Kidney epithelial cell (primary cell): ENCODE data around the gene RPL7L1. TPM values are rescaled to one million over a fixed set of nuclear protein-coding genes. Genes with fewer than 3 reads are reported as not detected.

Experiments used
- DNase-seq: peaks from one replicate; pipeline ENCODE4 v3.0.0-alpha.2; 2010; ENCODE audit warnings: low read depth
- H3K27me3 ChIP-seq: 2 replicates; pipeline ENCODE4 v1.6.0; 2011; ENCODE audit warnings: low read length; ENCODE audit not compliant: control insufficient read depth, insufficient read depth
- H3K36me3 ChIP-seq: 2 replicates; pipeline ENCODE4 v1.5.1; 2011; ENCODE audit warnings: low read length; ENCODE audit not compliant: control insufficient read depth, insufficient read depth
- H3K4me3 ChIP-seq: 2 replicates; pipeline ENCODE4 v1.5.1; 2011; ENCODE audit warnings: low read depth, mild to moderate bottlenecking, control low read depth, low read length
- total RNA-seq: library from RNA; depleted of rRNA; stranded (reverse); fragments of >200 nt; gene quantifications from 2 replicates; pipeline ENCODE4 v1.2.3, GENCODE V29; 2015
- TF ChIP-seq, protein P1 (sequence below): IDR thresholded peaks from 2 replicates; pipeline ENCODE4 v1.5.1; 2011; ENCODE audit warnings: mild to moderate bottlenecking, moderate library complexity, low read length, control low read depth, inconsistent platforms; ENCODE audit not compliant: insufficient read depth, poor library complexity, severe bottlenecking

The RPL7L1 gene
- total RNA-seq, 1 donor from 2014 or later: 107 TPM

DNA sequence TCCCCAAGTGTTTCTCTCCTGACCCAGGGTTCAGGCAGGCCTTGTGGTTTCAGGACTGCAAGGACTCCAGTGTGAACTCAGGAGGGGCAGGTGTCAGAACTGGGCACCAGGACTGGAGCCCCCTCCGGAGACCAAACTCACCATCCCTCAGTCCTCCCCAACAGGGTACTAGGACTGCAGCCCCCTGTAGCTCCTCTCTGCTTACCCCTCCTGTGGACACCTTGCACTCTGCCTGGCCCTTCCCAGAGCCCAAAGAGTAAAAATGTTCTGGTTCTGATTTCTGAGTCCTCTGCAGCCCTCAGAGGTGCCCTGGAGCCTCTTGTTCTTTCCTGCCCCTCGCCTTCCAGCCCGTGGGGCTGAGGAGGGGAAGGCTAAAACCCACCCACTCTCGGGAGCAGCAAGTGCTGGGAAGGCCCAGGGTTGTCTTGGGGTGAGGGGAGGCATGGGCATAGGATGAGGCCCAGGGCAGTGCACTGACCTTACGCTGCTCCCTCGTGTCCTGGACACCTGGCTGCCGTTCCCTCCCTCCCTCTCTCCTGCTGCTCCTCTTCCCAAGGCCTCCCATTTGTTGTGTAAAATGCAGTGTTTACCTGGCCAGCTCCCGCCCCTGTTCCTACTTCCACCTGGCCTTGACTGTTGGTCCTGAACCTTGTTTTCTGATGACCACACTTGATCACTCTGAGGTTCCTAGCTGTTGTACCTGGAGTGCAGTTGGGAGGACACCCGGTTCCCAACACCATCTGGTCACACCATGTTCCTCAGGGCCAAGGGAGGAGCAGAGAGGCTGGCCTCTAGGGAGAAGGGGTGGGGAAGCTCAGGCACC lies 59.8 kb downstream of the RPL7L1 start:
- H3K36me3 ChIP-seq: no peaks in the 10 kb centered on the region
- no peak for DNase-seq
- H3K4me3 ChIP-seq: no peak overlapping the region
- no peaks in the 10 kb centered on the region for H3K27me3 ChIP-seq
- TF ChIP-seq, protein P1, sequence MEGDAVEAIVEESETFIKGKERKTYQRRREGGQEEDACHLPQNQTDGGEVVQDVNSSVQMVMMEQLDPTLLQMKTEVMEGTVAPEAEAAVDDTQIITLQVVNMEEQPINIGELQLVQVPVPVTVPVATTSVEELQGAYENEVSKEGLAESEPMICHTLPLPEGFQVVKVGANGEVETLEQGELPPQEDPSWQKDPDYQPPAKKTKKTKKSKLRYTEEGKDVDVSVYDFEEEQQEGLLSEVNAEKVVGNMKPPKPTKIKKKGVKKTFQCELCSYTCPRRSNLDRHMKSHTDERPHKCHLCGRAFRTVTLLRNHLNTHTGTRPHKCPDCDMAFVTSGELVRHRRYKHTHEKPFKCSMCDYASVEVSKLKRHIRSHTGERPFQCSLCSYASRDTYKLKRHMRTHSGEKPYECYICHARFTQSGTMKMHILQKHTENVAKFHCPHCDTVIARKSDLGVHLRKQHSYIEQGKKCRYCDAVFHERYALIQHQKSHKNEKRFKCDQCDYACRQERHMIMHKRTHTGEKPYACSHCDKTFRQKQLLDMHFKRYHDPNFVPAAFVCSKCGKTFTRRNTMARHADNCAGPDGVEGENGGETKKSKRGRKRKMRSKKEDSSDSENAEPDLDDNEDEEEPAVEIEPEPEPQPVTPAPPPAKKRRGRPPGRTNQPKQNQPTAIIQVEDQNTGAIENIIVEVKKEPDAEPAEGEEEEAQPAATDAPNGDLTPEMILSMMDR: no peak

Other genes starting within 250 kb of the RPL7L1 start
- 0.21 and 0.34 TPM in 2 replicates for gene PRPH2, start 157.0 kb upstream of the RPL7L1 start, total RNA-seq
- gene TBCC, start 133.5 kb upstream of the RPL7L1 start, total RNA-seq: 55.2 and 57.0 TPM in 2 replicates
- 5.2 and 7.1 TPM in 2 replicates for gene BICRAL, start 97.6 kb upstream of the RPL7L1 start, total RNA-seq
- not detected in 2 replicates for gene PTCRA, start 36.4 kb downstream of the RPL7L1 start, total RNA-seq
- gene CNPY3, start 49.9 kb downstream of the RPL7L1 start, total RNA-seq: 56.5 and 57.8 TPM in 2 replicates
- gene GNMT, start 81.1 kb downstream of the RPL7L1 start, total RNA-seq: not detected in 2 replicates
- 40.7 and 45.0 TPM in 2 replicates for gene PEX6, start 99.6 kb downstream of the RPL7L1 start, total RNA-seq
- 33.4 and 66.2 TPM in 2 replicates for gene PPP2R5D, start 105.0 kb downstream of the RPL7L1 start, total RNA-seq
- 54.2 and 65.2 TPM in 2 replicates for gene MEA1, start 134.3 kb downstream of the RPL7L1 start, total RNA-seq
- 67.4 and 70.3 TPM in 2 replicates for gene KLHDC3, start 134.6 kb downstream of the RPL7L1 start, total RNA-seq
- 125 and 126 TPM in 2 replicates for gene RRP36, start 142.0 kb downstream of the RPL7L1 start, total RNA-seq
- 28.1 and 32.3 TPM in 2 replicates for gene CUL7, start 174.2 kb downstream of the RPL7L1 start, total RNA-seq
- 38.6 and 43.7 TPM in 2 replicates for gene MRPL2, start 179.8 kb downstream of the RPL7L1 start, total RNA-seq
- 18.1 and 21.6 TPM in 2 replicates for gene KLC4, start 180.0 kb downstream of the RPL7L1 start, total RNA-seq
- 169 and 170 TPM in 2 replicates for gene PTK7, start 196.7 kb downstream of the RPL7L1 start, total RNA-seq